Dermis blood vessel endothelial cell (primary cell): ENCODE results near the gene SETMAR. TPM values are rescaled to one million over a fixed set of nuclear protein-coding genes. Genes with fewer than 3 reads are reported as not detected.
A peak's percentile ranks its signal among the peaks of the same experiment; 100 is the strongest.

ENCODE experiments used
- DNase-seq: peaks from one replicate; pipeline ENCODE4 v3.0.0; 2010
- total RNA-seq: library from RNA; depleted of rRNA; stranded (reverse); fragments of >200 nt; gene quantifications from 2 replicates; pipeline ENCODE4 v1.2.3, GENCODE V29; 2014

SETMAR gene
- total RNA-seq, 1 donor from 2014 or later: 10.6 TPM

GRCh38 chr3:4355401-4356219 lies 52.4 kb downstream of the SETMAR start:
- DNase-seq: peak; percentile 88

- DNase-seq: no peak
Observed at GRCh38 chr3:4356220-4356540, 53.0 kb downstream of the SETMAR start.

GRCh38 chr3:4356546-4357410 lies 53.6 kb downstream of the SETMAR start:
- DNase-seq: no peak

- DNase-seq: no peak
Observed at GRCh38 chr3:4358273-4358672, 55.1 kb downstream of the SETMAR start.

GRCh38 chr3:4359805-4360502 lies 56.8 kb downstream of the SETMAR start:
- no peak for DNase-seq

GRCh38 chr3:4360817-4361216 lies 57.6 kb downstream of the SETMAR start:
- no peak for DNase-seq

- DNase-seq: no peak
Observed at GRCh38 chr3:4362523-4362922, 59.4 kb downstream of the SETMAR start.

Other genes starting within 250 kb of the SETMAR start
- 97.2 and 102 TPM in 2 replicates for gene SUMF1, start 163.9 kb downstream of the SETMAR start, total RNA-seq
- 47.5 and 59.7 TPM in 2 replicates for gene ITPR1, start 190.0 kb downstream of the SETMAR start, total RNA-seq